ENCODE results near the gene RAD9A.

DNA sequence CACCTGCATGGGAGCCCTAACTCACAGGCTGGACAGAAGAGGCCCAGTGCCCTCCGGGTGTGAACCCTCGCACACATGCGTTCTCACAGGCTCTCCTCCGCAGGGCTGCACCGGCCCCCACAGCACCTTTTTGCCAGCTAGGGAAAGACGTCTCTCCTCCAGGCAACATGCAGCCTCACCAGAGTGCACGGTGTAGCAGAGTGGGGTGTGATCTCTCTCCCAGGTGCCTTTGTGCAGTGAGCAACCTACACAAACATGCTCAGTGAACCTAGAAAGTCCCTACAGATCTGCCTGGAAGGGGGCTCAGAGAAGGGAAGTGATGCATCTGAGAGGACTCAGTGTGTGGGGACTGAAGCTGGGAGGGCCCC is 20.0 kb downstream of the RAD9A start:
- TF ChIP-seq, protein P1, sequence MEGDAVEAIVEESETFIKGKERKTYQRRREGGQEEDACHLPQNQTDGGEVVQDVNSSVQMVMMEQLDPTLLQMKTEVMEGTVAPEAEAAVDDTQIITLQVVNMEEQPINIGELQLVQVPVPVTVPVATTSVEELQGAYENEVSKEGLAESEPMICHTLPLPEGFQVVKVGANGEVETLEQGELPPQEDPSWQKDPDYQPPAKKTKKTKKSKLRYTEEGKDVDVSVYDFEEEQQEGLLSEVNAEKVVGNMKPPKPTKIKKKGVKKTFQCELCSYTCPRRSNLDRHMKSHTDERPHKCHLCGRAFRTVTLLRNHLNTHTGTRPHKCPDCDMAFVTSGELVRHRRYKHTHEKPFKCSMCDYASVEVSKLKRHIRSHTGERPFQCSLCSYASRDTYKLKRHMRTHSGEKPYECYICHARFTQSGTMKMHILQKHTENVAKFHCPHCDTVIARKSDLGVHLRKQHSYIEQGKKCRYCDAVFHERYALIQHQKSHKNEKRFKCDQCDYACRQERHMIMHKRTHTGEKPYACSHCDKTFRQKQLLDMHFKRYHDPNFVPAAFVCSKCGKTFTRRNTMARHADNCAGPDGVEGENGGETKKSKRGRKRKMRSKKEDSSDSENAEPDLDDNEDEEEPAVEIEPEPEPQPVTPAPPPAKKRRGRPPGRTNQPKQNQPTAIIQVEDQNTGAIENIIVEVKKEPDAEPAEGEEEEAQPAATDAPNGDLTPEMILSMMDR (IDR thresholded peaks at IDR 0.05): no peak
- TF ChIP-seq ZFX (IDR thresholded peaks at IDR 0.05; ENCODE audit: borderline replicate concordance): no peak

Data from 22Rv1 (cell line).